Neural progenitor cell (in vitro differentiated cells): ENCODE data around the gene TYK2. TPM values are rescaled to one million over a fixed set of nuclear protein-coding genes. Genes with fewer than 3 reads are reported as not detected.
A peak's percentile ranks its signal among the peaks of the same experiment; 100 is the strongest.

Experiments used
- DNase-seq: peaks from one replicate; pipeline ENCODE4 v3.0.0-alpha.2; 2016; ENCODE audit warnings: low spot score
- H2AFZ ChIP-seq: fragments of 200-600 bp; sonication (generic); replicated peaks from 2 replicates; pipeline ENCODE4 v1.6.1; 2016; ENCODE audit warnings: antibody characterized with exemption
- H3F3A ChIP-seq: fragments of 200-600 bp; sonication (generic); 2 replicates; pipeline ENCODE4 v1.6.1; 2016; ENCODE audit warnings: antibody characterized with exemption, low read depth
- H3K27ac ChIP-seq: fragments of 200-600 bp; sonication (generic); 2 replicates; pipeline ENCODE4 v1.5.1; 2016; ENCODE audit warnings: mild to moderate bottlenecking
- H3K27me3 ChIP-seq: fragments of 200-600 bp; sonication (generic); 2 replicates; pipeline ENCODE4 v1.6.1; 2016; ENCODE audit warnings: mild to moderate bottlenecking, moderate library complexity
- H3K36me3 ChIP-seq: fragments of 200-600 bp; sonication (generic); 2 replicates; pipeline ENCODE4 v1.5.1; 2016
- H3K4me1 ChIP-seq: fragments of 200-600 bp; sonication (generic); 2 replicates; pipeline ENCODE4 v1.6.1; 2016; ENCODE audit warnings: mixed run types
- H3K4me2 ChIP-seq: fragments of 200-600 bp; sonication (generic); 2 replicates; pipeline ENCODE4 v1.6.1; 2016
- H3K4me3 ChIP-seq: fragments of 200-600 bp; sonication (generic); 2 replicates; pipeline ENCODE4 v1.5.1; 2016
- H3K79me2 ChIP-seq: fragments of 200-600 bp; sonication (generic); 2 replicates; pipeline ENCODE4 v1.6.1; 2016; ENCODE audit warnings: low read depth
- H3K9ac ChIP-seq: fragments of 200-600 bp; sonication (generic); 2 replicates; pipeline ENCODE4 v1.6.1; 2016
- H3K9me3 ChIP-seq: fragments of 200-600 bp; sonication (generic); 2 replicates; pipeline ENCODE4 v1.5.1; 2016; ENCODE audit warnings: low read depth
- H4K20me1 ChIP-seq: fragments of 200-600 bp; sonication (generic); 2 replicates; pipeline ENCODE4 v1.6.1; 2016; ENCODE audit warnings: low read depth
- H3K27ac Mint-ChIP-seq: 3 replicates; pipeline ENCODE4 v1.8.0; 2021; ENCODE audit warnings: mixed read lengths
- H3K27me3 Mint-ChIP-seq: 2 replicates; pipeline ENCODE4 v1.8.0; 2022; ENCODE audit warnings: low read depth, mild to moderate bottlenecking, inconsistent platforms, moderate library complexity, mixed read lengths; ENCODE audit not compliant: insufficient read depth
- H3K36me3 Mint-ChIP-seq: 3 replicates; pipeline ENCODE4 v1.8.0; 2021; ENCODE audit warnings: mixed read lengths
- H3K4me1 Mint-ChIP-seq: 3 replicates; pipeline ENCODE4 v1.8.0; 2021; ENCODE audit warnings: mixed read lengths
- H3K4me3 Mint-ChIP-seq: 3 replicates; pipeline ENCODE4 v1.8.0; 2021; ENCODE audit warnings: mild to moderate bottlenecking, moderate library complexity, mixed read lengths
- H3K9me3 Mint-ChIP-seq: 3 replicates; pipeline ENCODE4 v1.8.0; 2020; ENCODE audit warnings: mixed read lengths
- CTCF ChIP-seq: fragments of 200-600 bp; sonication (generic); IDR thresholded peaks from 2 replicates; pipeline ENCODE4 v1.5.1; 2017; ENCODE audit warnings: antibody characterized with exemption, mild to moderate bottlenecking
- EZH2 ChIP-seq: fragments of 200-600 bp; sonication (generic); IDR thresholded peaks from 2 replicates; pipeline ENCODE4 v1.6.1; 2017; ENCODE audit warnings: antibody characterized with exemption, mild to moderate bottlenecking, moderate library complexity
- EZH2phosphoT487 ChIP-seq: fragments of 200-600 bp; sonication (generic); IDR thresholded peaks from 2 replicates; pipeline ENCODE4 v1.6.1; 2017; ENCODE audit warnings: antibody characterized with exemption
- total RNA-seq: library from RNA; depleted of rRNA; stranded (reverse); fragments of >200 nt; gene quantifications from 2 replicates; pipeline ENCODE4 v1.2.3, GENCODE V29; 2015; ENCODE audit warnings: low replicate concordance

The TYK2 gene
- total RNA-seq, 1 donor from 2014 or later: 20.7 TPM

GRCh38 chr19:10421240-10422045 lies 41.1 kb upstream of the TYK2 start:
- peaks cover 56% of the 10 kb centered on the region for H3K27me3 Mint-ChIP-seq
- no peaks in the 10 kb centered on the region for H3K9me3 Mint-ChIP-seq
- DNase-seq: no peak
- peaks cover 100% of the 10 kb centered on the region for H3K27me3 ChIP-seq
- H3K4me3 Mint-ChIP-seq: peak overlapping the region; percentile 84
- H3K4me1 Mint-ChIP-seq: peaks cover 40% of the 10 kb centered on the region
- H3K36me3 Mint-ChIP-seq: no peaks in the 10 kb centered on the region
- peaks cover 44% of the 10 kb centered on the region for H4K20me1 ChIP-seq
- peak overlapping the region; percentile 73 for H3K4me2 ChIP-seq
- H3K27ac ChIP-seq: no peak overlapping the region
- H3K4me1 ChIP-seq: peaks cover 13% of the 10 kb centered on the region
- peak overlapping the region; percentile 59 for H3K4me3 ChIP-seq
- H2AFZ ChIP-seq: no peak overlapping the region
- H3K36me3 ChIP-seq: no peaks in the 10 kb centered on the region
- H3K9ac ChIP-seq: no peak overlapping the region
- TF ChIP-seq EZH2phosphoT487: peak; percentile 14
- TF ChIP-seq CTCF: no peak
- peak; percentile 25 for TF ChIP-seq EZH2
- peaks cover 73% of the 10 kb centered on the region for H3F3A ChIP-seq
- H3K27ac Mint-ChIP-seq: no peak overlapping the region
- no peaks in the 10 kb centered on the region for H3K79me2 ChIP-seq
- no peaks in the 10 kb centered on the region for H3K9me3 ChIP-seq

DNA sequence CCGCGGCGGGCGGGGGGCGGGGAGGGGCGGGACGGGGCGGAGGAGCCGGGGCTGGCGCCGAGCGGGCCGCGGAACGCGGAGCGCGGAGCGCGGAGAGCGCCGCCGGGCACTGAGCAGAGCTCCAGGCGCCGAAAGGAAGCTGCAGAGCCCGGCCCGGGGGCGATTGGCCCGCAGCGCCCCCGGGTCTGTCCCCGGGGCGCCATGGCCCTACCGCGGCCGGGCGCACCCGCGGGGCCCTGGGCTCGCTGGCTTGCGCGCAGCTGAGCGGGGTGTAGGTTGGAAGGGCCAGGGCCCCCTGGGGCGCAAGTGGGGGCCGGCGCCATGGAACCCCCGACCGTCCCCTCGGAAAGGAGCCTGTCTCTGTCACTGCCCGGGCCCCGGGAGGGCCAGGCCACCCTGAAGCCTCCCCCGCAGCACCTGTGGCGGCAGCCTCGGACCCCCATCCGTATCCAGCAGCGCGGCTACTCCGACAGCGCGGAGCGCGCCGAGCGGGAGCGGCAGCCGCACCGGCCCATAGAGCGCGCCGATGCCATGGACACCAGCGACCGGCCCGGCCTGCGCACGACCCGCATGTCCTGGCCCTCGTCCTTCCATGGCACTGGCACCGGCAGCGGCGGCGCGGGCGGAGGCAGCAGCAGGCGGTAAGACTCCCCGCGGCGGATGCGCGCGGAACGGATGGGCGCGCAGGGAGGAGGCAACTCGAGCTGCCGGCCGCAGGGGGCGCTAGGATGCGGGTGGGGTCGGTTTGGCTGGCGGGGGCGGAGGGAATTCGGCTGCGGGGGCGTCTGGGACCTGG lies 40.3 kb upstream of the TYK2 start, which contains the start of gene PDE4A:
Gene PDE4A, plus strand, starts transcription at position 95 of the 796 bp plus-strand sequence. Its CDS starts 227 bp downstream, at position 322.
- no peak within 1 kb of the TSS for H3K9ac ChIP-seq
- peak; percentile 70 for DNase-seq
- Mint-ChIP-seq H3K27me3 (peaks cover 52% of the 10 kb centered on the region), H3K4me3 (peak within 1 kb of the TSS; percentile 89), H3K4me1 (peaks cover 46% of the 10 kb centered on the region), H3K27ac (no peak within 1 kb of the TSS), H3K36me3 (no peaks in the 10 kb centered on the region), H3K9me3 (peaks cover 2% of the 10 kb centered on the region)
- H3K4me2 ChIP-seq: peak within 1 kb of the TSS; percentile 73
- no peaks in the 10 kb centered on the region for H3K36me3 ChIP-seq
- H3K27ac ChIP-seq: no peak within 1 kb of the TSS
- peaks cover 100% of the 10 kb centered on the region for H3K27me3 ChIP-seq
- no peaks in the 10 kb centered on the region for H3K79me2 ChIP-seq
- H2AFZ ChIP-seq: no peak within 1 kb of the TSS
- H3K9me3 ChIP-seq: no peaks in the 10 kb centered on the region
- H4K20me1 ChIP-seq: peaks cover 44% of the 10 kb centered on the region
- TF ChIP-seq EZH2phosphoT487 (peak; percentile 82), EZH2 (peak; percentile 50), CTCF (peak; percentile 61)
- H3K4me1 ChIP-seq: peaks cover 13% of the 10 kb centered on the region
- peak within 1 kb of the TSS; percentile 59 for H3K4me3 ChIP-seq
- peaks cover 79% of the 10 kb centered on the region for H3F3A ChIP-seq

DNA sequence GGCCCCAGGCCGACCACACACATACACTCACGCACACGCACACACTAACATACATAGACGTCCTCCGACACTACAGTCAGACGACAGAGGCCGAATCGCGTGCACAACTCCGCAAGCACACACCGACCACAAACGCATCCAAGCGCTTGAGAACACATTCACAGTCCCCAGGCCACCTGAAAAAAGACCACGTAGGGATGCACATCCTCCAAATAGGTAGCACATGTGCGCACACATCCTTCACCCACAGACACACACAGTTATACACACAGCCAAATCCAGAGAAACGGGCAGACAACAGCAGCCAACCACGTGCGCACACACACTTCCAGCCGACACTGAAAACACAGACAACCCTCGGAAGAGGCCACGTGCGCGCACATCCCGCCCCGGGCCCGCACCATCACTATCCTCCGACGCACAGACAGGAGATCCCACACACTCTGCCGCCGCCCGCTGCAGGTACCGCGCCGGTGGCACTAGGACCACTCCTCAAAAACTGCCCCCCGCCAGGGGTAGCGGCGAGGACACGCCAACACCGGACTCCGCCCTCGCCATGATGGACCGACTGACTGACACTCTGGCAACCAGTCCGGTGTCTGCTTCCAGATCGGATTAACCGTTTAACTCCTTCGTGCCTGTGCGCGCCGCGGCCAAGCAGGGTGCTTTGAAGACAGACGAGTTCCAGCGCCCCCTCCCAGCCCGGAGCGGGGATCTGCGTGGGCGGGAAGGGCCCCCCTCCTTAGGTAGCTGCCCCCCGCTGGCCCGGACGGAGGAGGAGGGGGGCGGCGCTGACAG lies 39.5 kb upstream of the TYK2 start:
- no peak overlapping the region for H3K9ac ChIP-seq
- peaks cover 13% of the 10 kb centered on the region for H3K4me1 ChIP-seq
- H3K36me3 ChIP-seq: no peaks in the 10 kb centered on the region
- peaks cover 100% of the 10 kb centered on the region for H3K27me3 ChIP-seq
- Mint-ChIP-seq H3K4me3 (peak overlapping the region; percentile 89), H3K27ac (no peak overlapping the region), H3K27me3 (peaks cover 44% of the 10 kb centered on the region), H3K4me1 (peaks cover 46% of the 10 kb centered on the region), H3K9me3 (peaks cover 2% of the 10 kb centered on the region), H3K36me3 (no peaks in the 10 kb centered on the region)
- DNase-seq: peak; percentile 95
- no peak overlapping the region for H3K27ac ChIP-seq
- no peaks in the 10 kb centered on the region for H3K79me2 ChIP-seq
- TF ChIP-seq EZH2: peak; percentile 44
- peak; percentile 8 for TF ChIP-seq EZH2phosphoT487
- no peak for TF ChIP-seq CTCF
- peaks cover 73% of the 10 kb centered on the region for H3F3A ChIP-seq
- H2AFZ ChIP-seq: no peak overlapping the region
- H3K9me3 ChIP-seq: no peaks in the 10 kb centered on the region
- peak overlapping the region; percentile 59 for H3K4me3 ChIP-seq
- H3K4me2 ChIP-seq: peak overlapping the region; percentile 73
- H4K20me1 ChIP-seq: peaks cover 36% of the 10 kb centered on the region
